ENCODE results near the gene FAM174A.

- TF ChIP-seq CTCF (IDR thresholded peaks at IDR 0.05) (no peak), POLR2A (IDR thresholded peaks at IDR 0.05) (no peak), POLR2AphosphoS5 (IDR thresholded peaks at IDR 0.05) (no peak), EP300 (IDR thresholded peaks at IDR 0.05) (no peak)
Measured at GRCh38 chr5:100609594-100609993, 74.4 kb downstream of the FAM174A start.
